Activated T-helper 17 cell treated with anti-CD3 and anti-CD28 coated beads, Interleukin-2, amount 50 U/mL, for 72 hours (primary cell): ENCODE results near the gene MERTK. TPM values are rescaled to one million over a fixed set of nuclear protein-coding genes. Genes with fewer than 3 reads are reported as not detected.
"Not testable (repeated sequence)": the region's sequence is repeated elsewhere in the genome, so short reads cannot be mapped to it uniquely, and the experiment has no call there.

ENCODE experiments used
- ATAC-seq: fragments of 150-1000 bp; cut with Tn5 transposase; replicated peaks from 2 replicates; pipeline ENCODE4 v1.10.0; 2021; ENCODE audit warnings: mild to moderate bottlenecking, moderate library complexity
- H3K27ac Mint-ChIP-seq: one replicate; pipeline ENCODE4 v1.8.0; 2022; ENCODE audit warnings: mixed read lengths
- H3K27me3 Mint-ChIP-seq: one replicate; pipeline ENCODE4 v1.8.0; 2022; ENCODE audit warnings: mixed read lengths
- H3K36me3 Mint-ChIP-seq: one replicate; pipeline ENCODE4 v1.8.0; 2022; ENCODE audit warnings: low read depth, mild to moderate bottlenecking, mixed read lengths
- H3K4me1 Mint-ChIP-seq: one replicate; pipeline ENCODE4 v1.8.0; 2022; ENCODE audit warnings: mixed read lengths
- H3K4me3 Mint-ChIP-seq: one replicate; pipeline ENCODE4 v1.8.0; 2022; ENCODE audit warnings: mild to moderate bottlenecking, mixed read lengths
- H3K9me3 Mint-ChIP-seq: one replicate; pipeline ENCODE4 v1.8.0; 2022; ENCODE audit warnings: mixed read lengths
- total RNA-seq, 2 donors: library from RNA; stranded (reverse); gene quantifications; one replicate each; pipeline ENCODE4 v1.2.3, GENCODE V29; 2022

Gene MERTK
- total RNA-seq: under 1 TPM; 0.43 to 0.87 TPM

DNA sequence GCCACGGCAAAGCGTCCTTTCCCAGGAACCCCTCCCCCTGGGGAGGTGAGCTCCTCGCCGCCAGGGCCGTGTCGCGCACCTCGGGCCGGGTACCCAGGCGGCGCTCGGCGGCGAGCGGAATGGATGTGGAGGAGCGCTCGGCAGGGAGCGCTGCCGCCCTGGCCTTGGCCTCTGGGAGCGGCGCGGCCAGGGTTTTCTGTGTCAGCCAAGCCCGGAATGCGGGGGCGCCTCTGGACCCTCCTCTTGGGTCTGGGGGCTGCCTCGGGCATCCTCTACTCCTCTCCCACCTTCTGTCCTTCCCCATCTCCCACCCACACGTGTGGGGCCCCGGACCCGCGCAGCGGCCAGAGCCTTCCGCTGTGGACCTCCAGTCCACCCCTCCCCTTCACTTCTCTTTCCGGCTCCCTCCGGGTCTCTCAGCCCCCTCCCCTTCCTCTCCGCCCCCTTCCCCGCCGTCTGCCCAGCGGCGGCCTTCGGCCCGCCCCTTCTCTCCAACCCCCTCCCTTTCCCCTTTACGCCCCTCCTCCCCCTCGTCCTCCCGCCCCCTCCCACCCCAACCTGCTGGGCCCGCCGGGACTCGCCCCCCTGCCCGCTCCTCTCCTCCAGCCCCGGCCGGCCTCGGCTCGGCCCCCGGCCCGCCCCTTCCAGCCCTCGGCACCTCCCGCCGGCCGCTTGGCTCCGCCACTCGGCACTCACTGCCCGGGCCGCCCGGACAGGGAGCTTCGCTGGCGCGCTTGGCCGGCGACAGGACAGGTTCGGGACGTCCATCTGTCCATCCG lies at the start of gene MERTK:
Gene MERTK, plus strand, starts transcription at position 684 of the 779 bp plus-strand sequence. CDS start 129 bp downstream, outside the sequence.
- peak within 1 kb of the TSS; percentile 78 for H3K4me3 Mint-ChIP-seq
- H3K9me3 Mint-ChIP-seq: no peaks in the 10 kb centered on the region
- ATAC-seq: peak; percentile 92
- H3K4me1 Mint-ChIP-seq: no peaks in the 10 kb centered on the region
- H3K27ac Mint-ChIP-seq: no peak within 1 kb of the TSS
- H3K27me3 Mint-ChIP-seq: peaks cover 9% of the 10 kb centered on the region
- H3K36me3 Mint-ChIP-seq: no peaks in the 10 kb centered on the region

DNA sequence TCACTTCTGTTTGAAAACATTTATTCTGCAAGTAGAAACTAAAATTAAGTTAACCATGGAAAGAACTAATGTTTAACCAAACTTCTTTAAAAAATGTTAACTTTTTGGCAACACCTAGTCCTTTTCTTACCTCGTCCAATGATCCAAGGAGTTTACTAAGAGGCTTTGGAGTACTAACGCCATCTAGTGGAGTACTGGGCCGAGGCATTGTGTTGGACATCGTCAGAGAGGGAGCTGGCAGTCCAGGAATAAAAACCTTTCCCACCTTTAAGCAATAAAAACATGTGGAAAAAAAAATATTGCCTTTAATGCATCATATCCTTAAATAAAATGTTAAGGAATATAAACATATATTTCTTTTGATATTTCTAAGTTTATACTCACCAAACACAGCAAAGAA lies 47.8 kb upstream of the MERTK start:
- peaks cover 91% of the 10 kb centered on the region for H3K36me3 Mint-ChIP-seq
- H3K9me3 Mint-ChIP-seq, H3K4me1 Mint-ChIP-seq, H3K27me3 Mint-ChIP-seq, ATAC-seq, H3K4me3 Mint-ChIP-seq, H3K27ac Mint-ChIP-seq: not testable (repeated sequence)

DNA sequence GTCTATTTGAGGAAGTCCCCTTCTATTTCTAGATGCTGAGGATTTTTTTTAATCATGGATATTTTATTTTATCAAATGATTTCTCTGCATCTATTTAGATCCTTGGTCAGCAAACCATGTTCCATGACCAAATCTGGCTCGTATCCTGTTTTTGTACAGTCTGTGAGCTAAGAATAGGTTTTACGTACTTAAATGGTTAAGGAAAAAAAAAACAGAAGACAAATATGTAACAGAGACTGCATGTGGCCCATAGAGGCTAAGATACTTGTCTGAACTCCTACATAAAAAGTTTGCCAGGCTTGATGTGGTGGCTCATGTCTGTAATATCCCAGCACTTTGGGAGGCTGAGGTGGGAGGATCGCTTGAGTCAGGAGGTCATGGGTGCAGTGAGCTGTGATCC lies 45.9 kb upstream of the MERTK start:
- H3K27me3 Mint-ChIP-seq, H3K4me3 Mint-ChIP-seq, H3K9me3 Mint-ChIP-seq, H3K4me1 Mint-ChIP-seq, H3K27ac Mint-ChIP-seq, ATAC-seq: not testable (repeated sequence)
- peaks cover 96% of the 10 kb centered on the region for H3K36me3 Mint-ChIP-seq

DNA sequence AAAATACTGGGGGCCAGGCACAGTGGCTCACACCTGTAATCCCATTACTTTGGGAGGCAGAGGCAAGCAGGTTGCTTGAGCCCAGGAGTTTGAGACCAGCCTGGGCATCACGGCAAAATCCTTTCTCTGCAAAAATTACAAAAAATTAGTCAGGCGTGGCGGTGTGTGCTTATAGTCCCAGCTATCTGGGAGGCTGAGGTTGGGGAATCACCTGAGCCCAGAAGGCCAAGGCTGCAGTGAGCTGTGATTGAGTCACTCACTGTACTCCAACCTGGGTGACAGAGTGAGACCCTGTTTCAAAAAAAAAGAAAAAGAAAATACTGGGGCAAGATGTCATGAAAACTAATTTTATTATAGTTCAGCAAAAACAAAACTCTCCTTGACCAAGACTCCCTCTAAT lies 38.4 kb upstream of the MERTK start:
- H3K9me3 Mint-ChIP-seq, H3K27me3 Mint-ChIP-seq, H3K4me3 Mint-ChIP-seq, H3K27ac Mint-ChIP-seq, H3K4me1 Mint-ChIP-seq: not testable (repeated sequence)
- peaks cover 90% of the 10 kb centered on the region for H3K36me3 Mint-ChIP-seq
- peak; percentile 55 for ATAC-seq

DNA sequence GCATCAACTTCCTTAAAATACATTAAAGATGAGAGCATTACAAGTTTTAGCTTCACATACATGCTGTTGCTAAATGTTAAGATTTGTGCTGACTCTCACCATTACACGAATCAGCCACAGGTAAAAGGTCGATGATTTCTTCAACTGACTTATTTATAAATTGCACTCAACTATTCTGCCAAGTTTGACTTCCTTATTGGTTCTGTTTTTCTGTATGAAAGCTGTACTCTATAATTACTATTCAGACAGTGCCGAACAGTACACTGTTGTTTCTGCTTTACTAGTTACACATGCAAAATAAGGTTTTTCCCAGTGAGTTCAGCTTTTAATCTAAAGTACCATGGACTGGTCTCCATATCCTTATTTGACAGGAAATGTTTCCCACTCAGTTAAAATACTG lies 33.3 kb upstream of the MERTK start:
- H3K36me3 Mint-ChIP-seq: peaks cover 87% of the 10 kb centered on the region
- not testable (repeated sequence) for H3K4me1 Mint-ChIP-seq, ATAC-seq, H3K4me3 Mint-ChIP-seq, H3K27ac Mint-ChIP-seq, H3K27me3 Mint-ChIP-seq, H3K9me3 Mint-ChIP-seq

DNA sequence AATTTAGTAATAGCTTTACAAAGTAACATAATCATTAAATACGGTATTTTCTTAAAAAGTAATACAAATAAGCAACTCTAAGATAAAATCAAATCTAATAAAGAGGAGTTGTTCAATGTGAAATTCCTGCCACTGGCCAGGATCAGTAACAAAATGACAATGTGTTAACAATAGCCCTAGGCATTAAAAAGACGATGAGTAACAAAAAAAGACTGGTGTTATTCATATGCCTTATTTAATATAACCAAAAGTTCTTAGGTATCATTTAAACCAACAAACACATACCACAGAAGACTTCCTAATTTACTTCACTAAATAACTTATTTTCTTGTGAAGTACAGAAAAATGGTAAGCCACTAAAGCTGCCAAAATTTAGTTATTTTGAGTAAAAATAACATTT lies 25.6 kb upstream of the MERTK start:
- ATAC-seq, H3K9me3 Mint-ChIP-seq, H3K27me3 Mint-ChIP-seq, H3K4me3 Mint-ChIP-seq, H3K27ac Mint-ChIP-seq, H3K4me1 Mint-ChIP-seq: not testable (repeated sequence)
- H3K36me3 Mint-ChIP-seq: peaks cover 93% of the 10 kb centered on the region

DNA sequence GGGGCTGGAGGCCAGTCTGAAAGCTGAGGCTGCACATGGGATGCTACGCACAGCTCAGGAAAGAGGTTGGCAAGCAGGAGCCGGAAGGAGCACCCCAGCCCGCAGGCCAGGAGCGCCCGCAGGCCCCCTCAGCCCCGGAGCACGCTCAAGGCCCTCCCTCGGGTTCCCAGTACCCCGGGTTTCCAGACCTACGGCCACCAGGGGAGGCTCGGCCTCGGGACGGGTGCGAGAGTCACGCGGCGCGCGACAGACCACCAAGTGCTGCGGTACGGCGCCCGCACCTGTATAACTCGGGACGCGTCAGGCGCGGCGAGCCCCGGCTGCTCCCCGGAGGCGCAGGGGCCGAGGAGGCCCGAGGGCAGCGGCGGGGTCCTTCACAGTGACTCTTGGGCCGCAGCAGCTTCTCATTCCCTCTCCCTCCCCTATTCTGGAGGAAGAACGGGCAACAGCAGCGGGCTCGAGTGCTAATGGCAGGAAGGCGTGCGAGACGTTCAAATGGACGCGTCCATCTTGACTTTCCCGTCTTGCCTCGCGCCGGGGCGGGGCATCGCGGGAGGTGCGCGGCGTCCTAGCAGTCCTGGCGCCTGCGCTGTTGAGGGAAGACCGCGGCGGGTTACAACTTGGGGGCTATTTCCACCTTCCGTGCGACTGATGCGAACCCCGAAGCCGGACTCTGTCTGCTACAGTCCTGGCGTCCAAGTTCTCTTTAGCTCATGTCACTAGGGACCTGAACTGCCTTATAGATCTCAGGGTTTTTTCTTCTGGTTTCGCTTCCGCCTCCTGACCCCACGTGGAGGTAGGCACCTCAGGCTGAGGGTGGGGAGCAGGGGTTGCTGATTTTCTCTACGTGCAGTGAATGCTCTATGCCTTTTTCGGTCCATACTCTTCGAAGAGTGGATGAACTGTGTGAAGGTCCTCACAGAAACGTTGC lies 14.5 kb upstream of the MERTK start, which contains the start of gene ANAPC1:
Gene ANAPC1, minus strand, starts transcription at position 533 of the 931 bp plus-strand sequence. CDS start 3,368 bp downstream, outside the sequence.
- peaks cover 42% of the 10 kb centered on the region for H3K36me3 Mint-ChIP-seq
- peak within 1 kb of the TSS; percentile 97 for H3K27ac Mint-ChIP-seq
- H3K4me3 Mint-ChIP-seq: peak within 1 kb of the TSS; percentile 95
- peak; percentile 95 for ATAC-seq
- no peaks in the 10 kb centered on the region for H3K4me1 Mint-ChIP-seq
- H3K27me3 Mint-ChIP-seq: no peaks in the 10 kb centered on the region
- no peaks in the 10 kb centered on the region for H3K9me3 Mint-ChIP-seq

DNA sequence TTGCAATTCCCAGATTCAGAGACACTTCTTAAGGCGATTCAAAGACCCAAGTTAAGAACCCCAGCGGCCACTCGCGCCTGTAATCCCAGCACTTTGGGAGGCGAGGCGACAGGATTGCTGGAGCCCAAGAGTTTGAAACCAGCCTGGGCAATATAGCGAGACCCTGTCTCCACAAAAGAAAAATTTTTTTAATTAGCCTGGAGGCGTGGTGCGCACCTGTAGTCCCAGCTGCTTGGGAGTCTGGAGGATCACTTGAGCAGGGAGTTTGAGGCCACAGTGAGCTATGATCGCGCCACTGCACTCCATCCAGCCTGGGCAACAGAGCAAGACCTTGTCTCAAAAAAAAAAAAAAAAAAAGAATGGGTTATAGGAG lies 13.8 kb upstream of the MERTK start:
- Mint-ChIP-seq H3K36me3 (peaks cover 36% of the 10 kb centered on the region), H3K27me3 (no peaks in the 10 kb centered on the region), H3K9me3 (no peaks in the 10 kb centered on the region), H3K27ac (peak overlapping the region; percentile 97), H3K4me3 (peak overlapping the region; percentile 95), H3K4me1 (no peaks in the 10 kb centered on the region)
- peak; percentile 4 for ATAC-seq

DNA sequence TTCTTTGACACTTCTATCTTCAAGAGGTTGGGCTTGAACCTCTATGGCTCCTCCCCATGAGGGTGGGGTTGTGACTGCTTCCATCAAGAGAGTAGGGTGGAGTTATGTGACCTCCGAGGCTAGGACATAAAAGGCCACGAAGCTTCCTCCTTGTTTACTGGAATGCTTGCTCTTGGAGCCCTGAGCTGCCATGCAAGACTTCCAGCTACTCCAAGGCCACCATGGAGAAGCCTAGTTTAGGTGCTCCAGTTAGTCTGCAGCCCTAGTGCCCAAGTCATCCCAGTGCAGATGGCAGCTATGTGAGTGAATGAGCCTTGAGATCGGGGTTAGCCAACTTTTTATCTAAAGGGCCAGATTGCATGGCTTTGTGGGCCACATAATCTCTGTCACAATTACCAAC lies 2.4 kb upstream of the MERTK start:
- Mint-ChIP-seq H3K27ac (no peak overlapping the region), H3K36me3 (no peaks in the 10 kb centered on the region), H3K9me3 (no peaks in the 10 kb centered on the region), H3K4me3 (no peak overlapping the region), H3K27me3 (peaks cover 4% of the 10 kb centered on the region), H3K4me1 (no peaks in the 10 kb centered on the region)
- ATAC-seq: no peak

DNA sequence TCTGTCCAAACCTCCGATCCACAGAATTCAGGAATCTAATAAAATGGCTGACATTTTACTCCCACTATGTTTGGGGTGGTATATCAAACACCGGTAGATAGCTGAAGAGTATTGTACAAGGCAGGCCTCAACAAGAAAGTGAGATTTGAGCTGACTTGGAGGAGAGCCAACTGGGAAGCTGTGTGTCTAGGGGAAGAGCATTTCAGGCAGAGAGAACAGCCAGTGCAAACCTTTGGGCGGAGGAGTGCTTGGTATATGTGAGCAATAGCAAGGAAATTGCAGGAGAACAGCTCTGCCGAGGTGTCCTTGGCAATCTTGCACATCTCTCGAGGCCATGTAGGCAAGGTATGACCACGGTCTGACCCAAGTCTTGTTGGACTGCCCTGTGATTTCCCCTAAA lies 1.8 kb upstream of the MERTK start:
- Mint-ChIP-seq H3K27me3 (peaks cover 4% of the 10 kb centered on the region), H3K4me3 (no peak overlapping the region), H3K36me3 (no peaks in the 10 kb centered on the region), H3K27ac (no peak overlapping the region), H3K9me3 (no peaks in the 10 kb centered on the region), H3K4me1 (no peaks in the 10 kb centered on the region)
- ATAC-seq: no peak

DNA sequence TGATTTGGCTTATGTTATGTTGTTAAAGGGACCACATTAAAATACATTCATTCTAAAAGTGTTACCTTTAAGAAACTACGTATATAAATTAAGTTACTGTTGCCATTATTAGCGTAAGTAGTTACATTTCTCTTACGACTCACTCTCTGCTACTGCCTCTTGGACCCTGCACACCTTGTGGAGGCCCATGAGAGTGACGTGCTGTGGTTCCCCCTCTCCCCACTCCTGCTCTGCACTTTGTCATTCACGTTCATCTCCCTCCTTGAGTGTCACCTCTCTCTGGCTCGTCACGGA lies 830 bp upstream of the MERTK start:
- peak overlapping the region; percentile 78 for H3K4me3 Mint-ChIP-seq
- H3K4me1 Mint-ChIP-seq: no peaks in the 10 kb centered on the region
- no peaks in the 10 kb centered on the region for H3K9me3 Mint-ChIP-seq
- no peak overlapping the region for H3K27ac Mint-ChIP-seq
- no peak for ATAC-seq
- H3K27me3 Mint-ChIP-seq: peaks cover 9% of the 10 kb centered on the region
- no peaks in the 10 kb centered on the region for H3K36me3 Mint-ChIP-seq

DNA sequence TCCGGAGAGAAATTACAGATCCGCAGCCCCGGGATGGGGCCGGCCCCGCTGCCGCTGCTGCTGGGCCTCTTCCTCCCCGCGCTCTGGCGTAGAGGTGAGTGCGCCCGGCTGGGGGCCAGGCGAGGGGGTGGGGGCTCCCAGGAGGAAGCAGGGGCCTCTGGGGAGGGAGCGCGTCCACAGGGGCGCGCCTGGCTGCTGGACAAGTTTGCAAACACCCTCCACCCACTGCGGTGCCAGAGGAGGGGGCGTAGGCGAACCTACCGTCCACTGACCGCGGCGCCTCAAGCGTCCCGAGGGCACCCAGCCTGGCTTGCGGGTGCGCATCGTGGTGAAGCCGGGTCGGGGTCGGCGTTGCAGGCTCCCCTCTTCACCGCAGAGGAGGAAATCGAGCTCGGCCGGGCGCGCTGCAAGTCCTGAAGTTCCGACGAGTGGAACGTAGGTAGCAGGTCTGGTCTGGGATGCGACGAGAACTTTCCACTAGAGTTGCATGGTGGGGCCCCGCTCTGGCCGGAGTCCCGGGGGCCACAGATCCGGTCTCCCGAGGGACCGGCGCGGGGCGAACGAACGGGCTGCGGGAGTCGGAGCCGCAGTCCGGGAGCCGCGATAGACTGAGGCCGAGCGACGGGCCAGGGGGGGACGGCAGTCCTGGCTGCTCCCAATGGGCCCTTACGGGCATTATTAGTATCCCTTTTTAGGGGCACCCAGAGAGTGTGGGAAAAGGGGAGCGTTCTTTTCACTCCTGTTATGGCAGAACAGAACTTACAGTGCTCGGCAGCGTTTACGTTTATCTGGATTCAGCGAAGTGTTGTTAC lies 502 bp downstream of the MERTK start:
- Mint-ChIP-seq H3K4me3 (peak overlapping the region; percentile 78), H3K27me3 (peaks cover 9% of the 10 kb centered on the region), H3K27ac (no peak overlapping the region), H3K4me1 (no peaks in the 10 kb centered on the region), H3K36me3 (no peaks in the 10 kb centered on the region), H3K9me3 (no peaks in the 10 kb centered on the region)
- ATAC-seq: peak; percentile 28

DNA sequence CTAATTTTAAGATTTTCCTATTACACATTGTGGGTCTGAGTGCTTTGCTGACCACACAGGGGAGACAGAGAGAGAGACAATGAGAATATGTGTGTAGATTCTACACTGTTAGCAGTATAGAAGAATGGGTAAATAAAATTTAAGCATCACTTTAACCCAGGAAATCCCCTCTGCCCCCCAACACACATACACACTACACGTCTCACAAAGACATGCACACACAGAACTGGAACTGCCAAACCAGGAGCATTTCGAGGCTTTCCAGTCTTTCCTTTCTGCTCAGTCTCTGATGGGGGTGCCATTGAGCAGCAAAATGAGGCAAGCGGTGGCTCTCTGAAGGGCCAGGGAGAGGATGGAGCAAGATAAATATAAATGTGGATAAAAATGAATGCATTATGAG lies 2.5 kb downstream of the MERTK start:
- Mint-ChIP-seq H3K36me3 (no peaks in the 10 kb centered on the region), H3K4me1 (no peaks in the 10 kb centered on the region), H3K27ac (no peak overlapping the region), H3K4me3 (no peak overlapping the region), H3K9me3 (no peaks in the 10 kb centered on the region), H3K27me3 (peaks cover 9% of the 10 kb centered on the region)
- no peak for ATAC-seq

DNA sequence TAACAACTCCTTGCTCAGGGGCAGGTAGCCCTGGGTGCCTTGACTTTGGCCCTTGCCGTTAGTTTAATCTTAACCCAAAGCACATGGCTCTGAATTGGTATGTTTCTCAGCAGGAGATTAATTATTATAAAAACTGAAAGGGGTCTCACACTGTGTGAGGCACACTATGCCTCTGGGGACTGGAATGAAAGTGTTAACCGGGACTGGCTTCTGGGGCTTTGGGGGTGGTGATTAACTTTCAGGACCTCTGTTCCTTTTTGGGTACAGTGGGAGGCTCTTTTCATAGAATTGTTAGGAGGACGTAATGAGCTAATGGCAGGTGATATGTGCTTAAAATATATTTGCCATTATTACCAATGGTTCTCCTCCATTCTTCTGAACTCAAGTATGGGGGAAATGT lies 5.1 kb downstream of the MERTK start:
- no peaks in the 10 kb centered on the region for H3K9me3 Mint-ChIP-seq
- H3K4me3 Mint-ChIP-seq: no peak overlapping the region
- no peaks in the 10 kb centered on the region for H3K36me3 Mint-ChIP-seq
- peaks cover 8% of the 10 kb centered on the region for H3K4me1 Mint-ChIP-seq
- H3K27me3 Mint-ChIP-seq: peaks cover 9% of the 10 kb centered on the region
- no peak for ATAC-seq
- no peak overlapping the region for H3K27ac Mint-ChIP-seq
